Neural cell (in vitro differentiated cells): ENCODE data around the gene ADARB1. TPM values are rescaled to one million over a fixed set of nuclear protein-coding genes. Genes with fewer than 3 reads are reported as not detected.

ENCODE experiments used
- H2AFZ ChIP-seq: fragments of 200-600, 300-800 bp; sonication (generic), shearing (Covaris generic); 2 replicates; pipeline ENCODE4 v1.6.0; 2014; ENCODE audit warnings: low read depth, mild to moderate bottlenecking, antibody characterized with exemption, low read length, moderate library complexity
- H3F3A ChIP-seq: fragments of 200-600 bp; shearing (Covaris generic); 2 replicates; pipeline ENCODE4 v1.6.1; 2016; ENCODE audit warnings: mild to moderate bottlenecking, moderate library complexity, mixed read lengths, antibody characterized with exemption, low read length; ENCODE audit not compliant: insufficient read depth, poor library complexity, severe bottlenecking
- H3K27ac ChIP-seq: fragments of 200-600, 300-800 bp; sonication (generic), shearing (Covaris generic); 2 replicates; pipeline ENCODE4 v1.5.1; 2014; ENCODE audit warnings: mild to moderate bottlenecking, low read length, moderate library complexity
- H3K27me3 ChIP-seq: fragments of 300-800, 200-600 bp; sonication (generic), shearing (Covaris generic); 2 replicates; pipeline ENCODE4 v1.6.0; 2014; ENCODE audit warnings: mild to moderate bottlenecking, low read depth, low read length, moderate library complexity; ENCODE audit not compliant: insufficient read depth
- H3K36me3 ChIP-seq: fragments of 300-800, 200-600 bp; sonication (generic), shearing (Covaris generic); 2 replicates; pipeline ENCODE4 v1.5.1; 2014; ENCODE audit warnings: mild to moderate bottlenecking, antibody characterized with exemption, low read length, moderate library complexity; ENCODE audit not compliant: insufficient read depth
- H3K4me2 ChIP-seq: fragments of 300-800, 200-600 bp; sonication (generic), shearing (Covaris generic); 2 replicates; pipeline ENCODE4 v1.6.0; 2014; ENCODE audit warnings: mild to moderate bottlenecking, low read length
- H3K4me3 ChIP-seq: fragments of 300-800, 200-600 bp; sonication (generic), shearing (Covaris generic); 2 replicates; pipeline ENCODE4 v1.5.1; 2014; ENCODE audit warnings: mild to moderate bottlenecking, low read length, moderate library complexity
- H3K79me2 ChIP-seq: fragments of 200-600 bp; shearing (Covaris generic); replicated peaks from 2 replicates; pipeline ENCODE4 v1.6.0; 2014; ENCODE audit warnings: mild to moderate bottlenecking, low read length, moderate library complexity; ENCODE audit not compliant: insufficient read depth
- H3K9ac ChIP-seq: fragments of 300-800, 200-600 bp; sonication (generic), shearing (Covaris generic); 2 replicates; pipeline ENCODE4 v1.6.1; 2016; ENCODE audit warnings: mild to moderate bottlenecking, low read length, mixed read lengths
- H3K9me2 ChIP-seq: fragments of 200-600 bp; shearing (Covaris generic); 2 replicates; pipeline ENCODE4 v1.6.1; 2016; ENCODE audit warnings: mild to moderate bottlenecking, low read length, mixed read lengths; ENCODE audit not compliant: insufficient read depth
- H3K9me3 ChIP-seq: fragments of 200-600, 300-800 bp; sonication (generic), shearing (Covaris generic); 2 replicates; pipeline ENCODE4 v1.6.1; 2016; ENCODE audit warnings: mild to moderate bottlenecking, mixed run types, low read length, moderate library complexity, mixed read lengths
- H4K20me1 ChIP-seq: fragments of 200-600 bp; shearing (Covaris generic); 2 replicates; pipeline ENCODE4 v1.6.1; 2016; ENCODE audit warnings: mild to moderate bottlenecking, mixed run types; ENCODE audit not compliant: insufficient read depth
- CTCF ChIP-seq: fragments of 450-650 bp; IDR thresholded peaks from 2 replicates; pipeline ENCODE4 v1.5.1; 2014; ENCODE audit warnings: antibody characterized with exemption, mild to moderate bottlenecking, moderate library complexity; ENCODE audit not compliant: poor library complexity, severe bottlenecking
- EP300 ChIP-seq: fragments of 450-650 bp; conservative IDR thresholded peaks from 2 replicates; pipeline ENCODE4 v1.6.1; 2014; ENCODE audit warnings: antibody characterized with exemption, mild to moderate bottlenecking, moderate library complexity; ENCODE audit not compliant: poor library complexity, severe bottlenecking
- EZH2 ChIP-seq: fragments of 200-600, 300-800 bp; shearing (Covaris generic), sonication (generic); IDR thresholded peaks from 2 replicates; pipeline ENCODE4 v1.6.1; 2014; ENCODE audit warnings: antibody characterized with exemption, low read length, borderline replicate concordance, mild to moderate bottlenecking; ENCODE audit not compliant: insufficient read depth, poor library complexity, severe bottlenecking
- MXI1 ChIP-seq: fragments of 450-650 bp; conservative IDR thresholded peaks from 2 replicates; pipeline ENCODE4 v1.6.1; 2014; ENCODE audit warnings: antibody characterized with exemption, mild to moderate bottlenecking; ENCODE audit not compliant: poor library complexity, severe bottlenecking
- POLR2AphosphoS5 ChIP-seq: IDR thresholded peaks from 2 replicates; pipeline ENCODE4 v1.6.1; 2012
- RAD21 ChIP-seq: fragments of 450-650 bp; conservative IDR thresholded peaks from 2 replicates; pipeline ENCODE4 v1.6.1; 2014; ENCODE audit warnings: antibody characterized with exemption, mild to moderate bottlenecking, moderate library complexity
- REST ChIP-seq: IDR thresholded peaks from 2 replicates; pipeline ENCODE4 v1.6.1; 2012; ENCODE audit warnings: borderline replicate concordance
- SMC3 ChIP-seq: fragments of 450-650 bp; conservative IDR thresholded peaks from 2 replicates; pipeline ENCODE4 v1.6.1; 2014; ENCODE audit warnings: antibody characterized with exemption, mild to moderate bottlenecking, moderate library complexity; ENCODE audit not compliant: poor library complexity
- TAF1 ChIP-seq: IDR thresholded peaks from 2 replicates; pipeline ENCODE4 v1.6.1; 2012; ENCODE audit warnings: low read depth
- polyA plus RNA-seq: library from polyadenylated mRNA; depleted of rRNA; stranded (reverse); fragments of >200 nt; gene quantifications from 2 replicates; pipeline ENCODE4 v1.2.3, GENCODE V29; 2014

ADARB1 gene
- polyA plus RNA-seq, 1 donor from 2014 or later = 8.9 TPM

- H3K9me3 ChIP-seq = no peaks in the 10 kb centered on the region
- no peaks in the 10 kb centered on the region for H3K36me3 ChIP-seq
- H3K4me2 ChIP-seq = no peak overlapping the region
- H3K4me3 ChIP-seq = no peak overlapping the region
- TF ChIP-seq SMC3 (no peak), EZH2 (no peak), EP300 (no peak), MXI1 (no peak), CTCF (no peak), TAF1 (no peak), POLR2AphosphoS5 (no peak)
- no peaks in the 10 kb centered on the region for H3K79me2 ChIP-seq
- H3K27ac ChIP-seq = no peak overlapping the region
- H4K20me1 ChIP-seq = no peaks in the 10 kb centered on the region
- no peaks in the 10 kb centered on the region for H3K9me2 ChIP-seq
- H3F3A ChIP-seq = no peaks in the 10 kb centered on the region
- H2AFZ ChIP-seq = no peak overlapping the region
- no peaks in the 10 kb centered on the region for H3K27me3 ChIP-seq
- no peak overlapping the region for H3K9ac ChIP-seq
Observed at GRCh38 chr21:45241357-45241756, 167.0 kb downstream of the ADARB1 start.

- no peak overlapping the region for H2AFZ ChIP-seq
- no peaks in the 10 kb centered on the region for H3K9me3 ChIP-seq
- no peak overlapping the region for H3K4me2 ChIP-seq
- no peaks in the 10 kb centered on the region for H3K79me2 ChIP-seq
- TF ChIP-seq SMC3 (no peak), CTCF (no peak), EP300 (no peak), EZH2 (no peak), TAF1 (no peak)
- no peak overlapping the region for H3K27ac ChIP-seq
- no peaks in the 10 kb centered on the region for H3K9me2 ChIP-seq
- H3K4me3 ChIP-seq = no peak overlapping the region
- no peaks in the 10 kb centered on the region for H4K20me1 ChIP-seq
- H3F3A ChIP-seq = no peaks in the 10 kb centered on the region
- H3K27me3 ChIP-seq = no peaks in the 10 kb centered on the region
- H3K9ac ChIP-seq = no peak overlapping the region
- no peaks in the 10 kb centered on the region for H3K36me3 ChIP-seq
Observed at GRCh38 chr21:45243603-45244002, 169.2 kb downstream of the ADARB1 start.

GRCh38 chr21:45244799-45245340 is 170.5 kb downstream of the ADARB1 start:
- no peak overlapping the region for H2AFZ ChIP-seq
- H3K9me3 ChIP-seq = no peaks in the 10 kb centered on the region
- H3K36me3 ChIP-seq = no peaks in the 10 kb centered on the region
- no peaks in the 10 kb centered on the region for H3F3A ChIP-seq
- no peaks in the 10 kb centered on the region for H4K20me1 ChIP-seq
- H3K9me2 ChIP-seq = no peaks in the 10 kb centered on the region
- no peak overlapping the region for H3K4me2 ChIP-seq
- no peaks in the 10 kb centered on the region for H3K27me3 ChIP-seq
- H3K27ac ChIP-seq = no peak overlapping the region
- no peaks in the 10 kb centered on the region for H3K79me2 ChIP-seq
- H3K4me3 ChIP-seq = no peak overlapping the region
- no peak overlapping the region for H3K9ac ChIP-seq
- no peak for TF ChIP-seq POLR2AphosphoS5
- TF ChIP-seq MXI1 = no peak
- TF ChIP-seq EZH2 = no peak
- TF ChIP-seq RAD21 = no peak
- no peak for TF ChIP-seq CTCF
- TF ChIP-seq SMC3 = no peak
- TF ChIP-seq REST = no peak
- no peak for TF ChIP-seq EP300
- no peak for TF ChIP-seq TAF1
